Measurements from ENCODE around the gene SMIM35.

Gene SMIM35

GRCh38 chr11:118132385-118133151 lies 45.8 kb upstream of the SMIM35 start:
- Histone ChIP-seq H3K36me3 (no peaks in the 10 kb centered on the region), H3K27ac (no peak overlapping the region), H3K4me3 (ENCODE audit: low read depth, low read length) (no peak overlapping the region), H3K27me3 (ENCODE audit: insufficient read depth, low read depth, severe bottlenecking) (no peaks in the 10 kb centered on the region), H3K9me3 (ENCODE audit: severe bottlenecking) (no peaks in the 10 kb centered on the region)
- TF ChIP-seq, protein P1, sequence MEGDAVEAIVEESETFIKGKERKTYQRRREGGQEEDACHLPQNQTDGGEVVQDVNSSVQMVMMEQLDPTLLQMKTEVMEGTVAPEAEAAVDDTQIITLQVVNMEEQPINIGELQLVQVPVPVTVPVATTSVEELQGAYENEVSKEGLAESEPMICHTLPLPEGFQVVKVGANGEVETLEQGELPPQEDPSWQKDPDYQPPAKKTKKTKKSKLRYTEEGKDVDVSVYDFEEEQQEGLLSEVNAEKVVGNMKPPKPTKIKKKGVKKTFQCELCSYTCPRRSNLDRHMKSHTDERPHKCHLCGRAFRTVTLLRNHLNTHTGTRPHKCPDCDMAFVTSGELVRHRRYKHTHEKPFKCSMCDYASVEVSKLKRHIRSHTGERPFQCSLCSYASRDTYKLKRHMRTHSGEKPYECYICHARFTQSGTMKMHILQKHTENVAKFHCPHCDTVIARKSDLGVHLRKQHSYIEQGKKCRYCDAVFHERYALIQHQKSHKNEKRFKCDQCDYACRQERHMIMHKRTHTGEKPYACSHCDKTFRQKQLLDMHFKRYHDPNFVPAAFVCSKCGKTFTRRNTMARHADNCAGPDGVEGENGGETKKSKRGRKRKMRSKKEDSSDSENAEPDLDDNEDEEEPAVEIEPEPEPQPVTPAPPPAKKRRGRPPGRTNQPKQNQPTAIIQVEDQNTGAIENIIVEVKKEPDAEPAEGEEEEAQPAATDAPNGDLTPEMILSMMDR (IDR thresholded peaks at IDR 0.05; ENCODE audit: low read depth, low read length), result no peak
- DNase-seq, result no peak

- no peak for DNase-seq
- TF ChIP-seq, protein P1 (IDR thresholded peaks at IDR 0.05; ENCODE audit: low read depth, low read length), result no peak
- H3K36me3 ChIP-seq, result no peaks in the 10 kb centered on the region
- no peak overlapping the region for H3K4me3 ChIP-seq (ENCODE audit: low read depth, low read length)
- no peaks in the 10 kb centered on the region for H3K9me3 ChIP-seq (ENCODE audit: severe bottlenecking)
- no peaks in the 10 kb centered on the region for H3K27me3 ChIP-seq (ENCODE audit: insufficient read depth, low read depth, severe bottlenecking)
- no peak overlapping the region for H3K27ac ChIP-seq
Observed at GRCh38 chr11:118129471-118130172, 42.9 kb upstream of the SMIM35 start.

DNA sequence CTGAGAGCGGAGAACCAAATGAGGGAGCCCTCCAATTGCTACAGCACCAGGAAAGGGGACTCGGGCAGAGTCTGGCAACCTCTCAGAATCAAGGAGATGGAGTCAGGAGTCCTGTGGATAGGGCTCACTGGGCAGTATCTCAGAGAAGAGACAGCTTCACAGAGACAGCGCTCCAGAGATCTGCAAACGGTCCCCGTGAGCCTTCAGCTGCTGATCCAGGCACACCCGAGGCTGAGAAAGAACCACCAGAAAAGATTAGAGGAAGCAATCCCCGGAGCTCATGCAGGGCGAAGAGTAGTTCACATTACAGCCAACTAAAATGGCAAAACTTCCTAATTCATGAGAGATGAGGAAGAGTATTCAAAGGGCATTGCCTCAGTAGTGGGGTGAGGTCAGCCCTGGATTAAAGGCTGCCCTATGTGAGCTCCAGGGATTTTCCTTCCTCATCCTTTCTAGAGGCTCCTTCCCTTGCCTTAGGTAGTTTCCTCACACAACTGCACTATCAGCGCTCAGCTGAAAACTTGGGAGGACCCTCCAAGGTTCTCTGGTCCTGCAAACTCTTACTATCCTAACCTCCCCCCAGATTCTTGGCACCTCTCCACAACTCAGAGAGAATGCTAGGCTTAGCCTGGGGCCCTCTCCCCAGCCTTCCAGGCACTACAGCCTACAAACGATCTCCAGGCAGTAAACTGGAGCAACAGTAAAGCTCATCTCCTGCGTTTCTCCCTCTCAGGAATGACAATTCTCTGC lies 42.1 kb upstream of the SMIM35 start:
- DNase-seq, result no peak
- Histone ChIP-seq H3K27ac (no peak overlapping the region), H3K4me3 (ENCODE audit: low read depth, low read length) (no peak overlapping the region), H3K36me3 (no peaks in the 10 kb centered on the region), H3K9me3 (ENCODE audit: severe bottlenecking) (no peaks in the 10 kb centered on the region), H3K27me3 (ENCODE audit: insufficient read depth, low read depth, severe bottlenecking) (no peaks in the 10 kb centered on the region)
- TF ChIP-seq, protein P1 (IDR thresholded peaks at IDR 0.05; ENCODE audit: low read depth, low read length), result no peak

DNA sequence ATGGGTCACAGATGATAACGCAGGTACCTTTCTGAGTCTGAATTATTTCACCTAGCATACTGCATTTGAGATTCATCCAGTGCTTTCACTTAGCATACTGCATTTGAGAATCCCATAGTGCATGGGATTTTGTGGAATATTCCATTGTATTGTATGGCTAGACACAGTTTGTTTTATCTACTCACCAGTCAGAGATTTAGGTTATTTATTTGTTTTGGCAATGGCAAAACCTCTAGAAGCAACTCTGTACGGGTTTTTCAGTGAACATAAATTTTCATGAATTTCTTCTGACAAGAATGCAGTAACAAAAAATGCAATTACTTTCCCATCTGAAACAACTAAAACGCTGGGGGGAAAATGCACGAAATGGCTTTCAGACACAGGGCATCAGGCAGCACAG lies 41.5 kb upstream of the SMIM35 start:
- TF ChIP-seq, protein P1 (IDR thresholded peaks at IDR 0.05; ENCODE audit: low read depth, low read length), result no peak
- Histone ChIP-seq H3K27ac (no peak overlapping the region), H3K36me3 (no peaks in the 10 kb centered on the region), H3K9me3 (ENCODE audit: severe bottlenecking) (no peaks in the 10 kb centered on the region), H3K4me3 (ENCODE audit: low read depth, low read length) (no peak overlapping the region), H3K27me3 (ENCODE audit: insufficient read depth, low read depth, severe bottlenecking) (no peaks in the 10 kb centered on the region)
- DNase-seq, result no peak

DNA sequence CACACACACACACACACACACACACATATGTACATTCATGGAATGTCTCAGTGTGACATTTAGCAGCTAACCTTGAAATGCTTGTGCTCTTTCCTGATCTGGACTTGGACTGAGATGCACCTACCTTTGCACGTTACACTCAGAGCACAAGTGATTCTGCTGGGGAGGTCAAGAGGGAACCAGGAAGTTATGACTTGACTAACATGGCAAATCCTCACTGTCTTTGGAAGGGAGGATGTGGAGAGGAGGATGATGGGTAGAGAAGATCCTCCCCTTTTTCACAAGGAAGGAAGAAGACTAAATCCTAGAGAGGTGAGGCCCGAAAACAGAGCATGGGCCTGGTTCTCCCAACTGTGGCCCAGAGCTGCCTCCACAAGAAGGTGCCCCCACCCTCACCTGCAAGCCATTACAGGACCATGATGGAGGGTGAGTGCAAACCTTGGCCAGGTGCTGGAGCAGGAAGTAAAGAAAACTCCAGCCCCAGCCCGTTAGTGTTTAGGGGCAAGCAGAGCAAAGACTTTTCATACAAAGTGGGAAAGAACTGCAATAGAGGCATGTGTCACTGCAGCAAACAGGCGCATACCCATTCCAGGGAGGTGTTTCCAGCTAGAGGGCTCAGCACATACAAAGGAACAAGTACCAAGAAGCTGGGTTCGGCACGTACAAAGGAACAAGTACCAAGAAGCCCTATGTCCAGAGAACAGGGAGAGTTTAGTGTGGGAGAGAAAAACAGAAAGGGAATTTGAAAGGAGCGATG lies 39.5 kb upstream of the SMIM35 start:
- DNase-seq, result no peak
- Histone ChIP-seq H3K36me3 (no peaks in the 10 kb centered on the region), H3K27me3 (ENCODE audit: insufficient read depth, low read depth, severe bottlenecking) (no peaks in the 10 kb centered on the region), H3K27ac (no peak overlapping the region), H3K4me3 (ENCODE audit: low read depth, low read length) (no peak overlapping the region), H3K9me3 (ENCODE audit: severe bottlenecking) (no peaks in the 10 kb centered on the region)
- TF ChIP-seq, protein P1 (IDR thresholded peaks at IDR 0.05; ENCODE audit: low read depth, low read length), result no peak

Data from WERI-Rb-1 (cell line).